ENCODE data around the gene MMP19.

- TF ChIP-seq EZH2phosphoT487 (IDR thresholded peaks at IDR 0.05; ENCODE audit: low read depth), result no peak
- TF ChIP-seq, protein P1, sequence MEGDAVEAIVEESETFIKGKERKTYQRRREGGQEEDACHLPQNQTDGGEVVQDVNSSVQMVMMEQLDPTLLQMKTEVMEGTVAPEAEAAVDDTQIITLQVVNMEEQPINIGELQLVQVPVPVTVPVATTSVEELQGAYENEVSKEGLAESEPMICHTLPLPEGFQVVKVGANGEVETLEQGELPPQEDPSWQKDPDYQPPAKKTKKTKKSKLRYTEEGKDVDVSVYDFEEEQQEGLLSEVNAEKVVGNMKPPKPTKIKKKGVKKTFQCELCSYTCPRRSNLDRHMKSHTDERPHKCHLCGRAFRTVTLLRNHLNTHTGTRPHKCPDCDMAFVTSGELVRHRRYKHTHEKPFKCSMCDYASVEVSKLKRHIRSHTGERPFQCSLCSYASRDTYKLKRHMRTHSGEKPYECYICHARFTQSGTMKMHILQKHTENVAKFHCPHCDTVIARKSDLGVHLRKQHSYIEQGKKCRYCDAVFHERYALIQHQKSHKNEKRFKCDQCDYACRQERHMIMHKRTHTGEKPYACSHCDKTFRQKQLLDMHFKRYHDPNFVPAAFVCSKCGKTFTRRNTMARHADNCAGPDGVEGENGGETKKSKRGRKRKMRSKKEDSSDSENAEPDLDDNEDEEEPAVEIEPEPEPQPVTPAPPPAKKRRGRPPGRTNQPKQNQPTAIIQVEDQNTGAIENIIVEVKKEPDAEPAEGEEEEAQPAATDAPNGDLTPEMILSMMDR (IDR thresholded peaks at IDR 0.05; ENCODE audit: low read depth, low read length), result no peak
Observed at GRCh38 chr12:55788546-55788945, 54.2 kb downstream of the MMP19 start.

Data from OCI-LY3 (cell line).